ENCODE data around the gene GTF2IRD1. TPM values are rescaled to one million over a fixed set of nuclear protein-coding genes. Genes with fewer than 3 reads are reported as not detected.
"Not testable (repeated sequence)": the region's sequence is repeated elsewhere in the genome, so short reads cannot be mapped to it uniquely, and the experiment has no call there.

The GTF2IRD1 gene
- total and polyA plus RNA-seq, 3 donors from 2014 or later = 15.1 to 24.7 (median 22.4) TPM

GRCh38 chr7:74494076-74494548 is 40.4 kb downstream of the GTF2IRD1 start:
- Histone ChIP-seq H3K4me1 (no peaks in the 10 kb centered on the region), H3K4me3 (no peak overlapping the region), H3K27ac (no peak overlapping the region), H3K36me3 (ENCODE audit: low read depth, missing control alignments) (no peaks in the 10 kb centered on the region), H3K9me3 (no peaks in the 10 kb centered on the region), H3K27me3 (no peaks in the 10 kb centered on the region)
- no peak for DNase-seq
- WGBS, 2 donors = 81 to 92% methylated on average over 13 to 14 of the region's 14 CpGs
- intact Hi-C loops (cut with DNase I; ENCODE audit: low total_unique reads) = no loop called here
- no peak for TF ChIP-seq POLR2A (IDR thresholded peaks at IDR 0.05)
- no peak for TF ChIP-seq CTCF (IDR thresholded peaks at IDR 0.05)

DNA sequence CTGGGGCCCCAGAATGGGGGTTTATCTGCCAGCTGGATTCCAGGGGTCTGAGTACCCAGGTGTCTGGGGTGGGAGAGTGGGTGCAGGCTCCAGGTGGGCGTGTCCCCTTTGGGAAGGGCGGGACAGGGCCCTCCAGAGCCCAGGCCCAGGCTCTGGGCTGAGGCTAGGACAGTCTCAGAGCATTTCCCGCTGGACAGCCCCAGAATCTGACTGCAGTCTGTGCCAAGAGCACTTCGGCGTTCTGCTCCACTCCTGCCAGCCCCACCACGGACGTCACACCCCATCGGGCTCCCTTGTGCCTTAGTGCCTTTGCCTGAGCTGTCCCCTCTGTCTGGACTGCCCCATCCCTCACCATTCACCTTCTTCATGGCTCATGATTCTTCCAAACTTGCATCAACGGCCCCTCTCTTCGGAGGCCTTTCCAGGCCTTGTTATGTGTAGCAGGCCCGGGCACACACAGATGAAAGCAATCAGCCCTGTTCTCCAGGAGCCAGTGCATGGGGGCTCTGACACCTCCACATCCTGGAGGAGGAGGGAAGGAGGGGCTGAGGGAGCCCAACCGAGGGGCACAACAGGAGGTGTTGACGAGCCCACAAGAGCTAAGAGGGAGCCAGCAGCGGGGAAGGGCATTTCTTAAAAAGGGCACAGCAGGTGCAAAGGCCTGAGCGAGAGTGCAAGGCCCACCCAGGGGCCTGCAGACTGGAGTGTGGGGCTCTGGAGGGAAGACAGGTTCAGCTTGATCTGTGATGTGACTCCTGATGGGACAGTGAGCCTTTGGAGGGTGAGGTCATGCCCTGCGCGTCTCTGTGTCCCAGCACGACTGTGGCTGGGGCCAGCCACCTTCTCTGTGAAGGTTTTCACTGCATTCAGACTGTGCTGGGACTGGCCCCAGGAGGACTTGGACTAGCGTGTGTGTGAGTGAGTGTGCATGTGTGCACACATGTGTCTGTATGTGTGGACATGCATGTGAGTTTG is 41.7 kb downstream of the GTF2IRD1 start:
- 64 to 68% methylated on average over 13 to 19 of the region's 19 CpGs for WGBS, 2 donors
- H3K36me3 ChIP-seq (ENCODE audit: low read depth, missing control alignments) = no peaks in the 10 kb centered on the region

DNA sequence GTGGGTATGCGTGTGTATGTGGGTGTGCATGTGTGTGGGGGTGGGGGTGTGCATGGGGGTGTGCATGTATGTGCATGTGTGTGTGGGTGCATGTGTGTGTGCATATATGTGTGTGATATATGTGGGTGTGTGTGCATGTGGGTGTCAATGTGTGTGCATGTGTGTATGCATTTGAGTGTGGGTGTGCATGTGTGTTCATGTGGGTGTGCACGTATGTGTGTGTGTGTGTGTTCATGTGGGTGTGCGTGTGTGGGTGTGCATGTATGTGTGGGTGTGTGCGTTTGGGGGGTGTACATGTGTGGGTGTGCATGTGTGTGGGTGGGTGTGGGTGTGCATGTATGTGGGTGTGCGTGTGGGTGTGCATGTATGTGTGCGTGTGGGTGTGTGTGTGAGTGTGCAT is 42.6 kb downstream of the GTF2IRD1 start:
- H3K9me3 ChIP-seq = no peaks in the 10 kb centered on the region
- TF ChIP-seq CTCF (IDR thresholded peaks at IDR 0.05) (no peak), POLR2A (IDR thresholded peaks at IDR 0.05) (no peak)
- no peaks in the 10 kb centered on the region for H3K27me3 ChIP-seq
- H3K4me3 ChIP-seq = no peak overlapping the region
- no peak for DNase-seq
- H3K36me3 ChIP-seq (ENCODE audit: low read depth, missing control alignments) = no peaks in the 10 kb centered on the region
- H3K27ac ChIP-seq = no peak overlapping the region
- intact Hi-C loops (cut with DNase I; ENCODE audit: low total_unique reads) = no loop called here
- 68 to 86% methylated on average over 6 of the region's 6 CpGs for WGBS, 2 donors
- no peaks in the 10 kb centered on the region for H3K4me1 ChIP-seq

More for the DNA sequence above, 41.7 kb downstream of the GTF2IRD1 start:
- Histone ChIP-seq H3K4me3 (no peak overlapping the region), H3K27ac (no peak overlapping the region), H3K9me3 (no peaks in the 10 kb centered on the region), H3K4me1 (no peaks in the 10 kb centered on the region), H3K27me3 (no peaks in the 10 kb centered on the region)
- no peak for TF ChIP-seq POLR2A (IDR thresholded peaks at IDR 0.05)
- TF ChIP-seq CTCF (IDR thresholded peaks at IDR 0.05) = no peak
- intact Hi-C loops (cut with DNase I; ENCODE audit: low total_unique reads) = no loop called here
- DNase-seq = no peak

GRCh38 chr7:74496773-74497172 is 43.1 kb downstream of the GTF2IRD1 start:
- intact Hi-C loops (cut with DNase I; ENCODE audit: low total_unique reads) = not testable (repeated sequence)

DNA sequence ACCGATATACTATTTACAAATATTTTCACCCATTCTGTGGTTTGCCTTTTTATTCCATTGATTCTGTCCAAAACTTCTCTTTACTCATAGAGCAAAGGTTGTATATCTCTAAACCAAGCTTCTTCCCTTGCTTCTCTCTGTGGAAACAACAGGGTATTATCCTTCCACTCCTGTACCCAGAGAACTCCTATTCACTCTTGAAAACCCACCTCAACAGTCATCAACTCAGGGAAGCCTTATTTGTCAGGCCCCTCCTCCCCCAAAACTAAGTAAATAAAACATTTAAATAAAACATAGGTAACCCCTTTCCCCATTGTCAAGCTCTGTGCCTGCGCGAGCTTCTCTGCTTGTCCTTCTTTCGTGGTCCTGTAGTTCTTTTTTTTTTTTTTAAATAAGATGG is 44.6 kb downstream of the GTF2IRD1 start:
- Histone ChIP-seq H3K36me3 (ENCODE audit: low read depth, missing control alignments) (no peaks in the 10 kb centered on the region), H3K27ac (no peak overlapping the region), H3K4me3 (no peak overlapping the region), H3K27me3 (no peaks in the 10 kb centered on the region), H3K4me1 (no peaks in the 10 kb centered on the region), H3K9me3 (no peaks in the 10 kb centered on the region)
- 93 to 94% methylated on average over 4 of the region's 4 CpGs for WGBS, 2 donors
- DNase-seq = no peak
- intact Hi-C loops (cut with DNase I; ENCODE audit: low total_unique reads) = no loop called here
- TF ChIP-seq POLR2A (IDR thresholded peaks at IDR 0.05) (no peak), CTCF (IDR thresholded peaks at IDR 0.05) (no peak)

More at GRCh38 chr7:74496773-74497172, 43.1 kb downstream of the GTF2IRD1 start:
- not testable (repeated sequence) for H3K9me3 ChIP-seq; H3K36me3 ChIP-seq (ENCODE audit: low read depth, missing control alignments); H3K4me1 ChIP-seq; H3K4me3 ChIP-seq; DNase-seq; H3K27me3 ChIP-seq; H3K27ac ChIP-seq
- 55 to 79% methylated on average over 3 of the region's 3 CpGs for WGBS, 2 donors

Measured in testis (tissue), 3 donors.